ENCODE measurements around the gene TMEM39B. TPM values are rescaled to one million over a fixed set of nuclear protein-coding genes. Genes with fewer than 3 reads are reported as not detected.
A peak's percentile ranks its signal among the peaks of the same experiment; 100 is the strongest.
"Not testable (repeated sequence)": the region's sequence is repeated elsewhere in the genome, so short reads cannot be mapped to it uniquely, and the experiment has no call there.

Gene TMEM39B
- total RNA-seq = 18.4 TPM

- DNase-seq (ENCODE audit: low spot score) = peak; percentile 95
These were observed at the start of gene TMEM39B for GRCh38 chr1:32072622-32073298. TSS of gene TMEM39B (plus strand) at chr1:32072939. CDS start at chr1:32073048, 109 bp downstream.

- DNase-seq (ENCODE audit: low spot score) = no peak
These were observed 49.4 kb upstream of the TMEM39B start for GRCh38 chr1:32023351-32023750.

DNA sequence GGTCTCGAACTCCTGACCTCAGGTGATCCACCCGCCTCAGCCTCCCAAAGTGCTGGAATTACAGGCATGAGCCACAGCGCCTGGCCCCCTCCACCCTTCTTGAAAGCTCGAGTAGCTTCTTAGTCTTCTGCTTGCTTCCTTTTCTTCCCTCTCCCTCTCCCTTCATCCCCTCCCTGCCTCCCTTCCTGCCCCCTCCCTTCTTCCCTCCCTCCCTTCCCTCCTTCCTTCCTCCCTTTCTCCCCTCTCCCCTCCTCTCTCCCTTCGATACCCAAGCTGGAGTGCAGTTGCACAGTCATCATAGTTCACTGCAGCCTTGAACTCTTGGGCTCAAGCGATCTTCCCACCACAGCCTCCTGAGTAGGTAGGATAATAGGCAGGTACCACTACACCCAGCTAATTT is 47.2 kb upstream of the TMEM39B start:
- no peak for DNase-seq (ENCODE audit: low spot score)

- no peak for DNase-seq (ENCODE audit: low spot score)
These were observed 44.0 kb upstream of the TMEM39B start for GRCh38 chr1:32028746-32029145.

- no peak for DNase-seq (ENCODE audit: low spot score)
These were observed 41.0 kb upstream of the TMEM39B start for GRCh38 chr1:32031578-32032274.

GRCh38 chr1:32032275-32032615 is 40.5 kb upstream of the TMEM39B start:
- DNase-seq (ENCODE audit: low spot score) = no peak

- DNase-seq (ENCODE audit: low spot score) = no peak
These were observed 37.6 kb upstream of the TMEM39B start for GRCh38 chr1:32035119-32035518.

DNA sequence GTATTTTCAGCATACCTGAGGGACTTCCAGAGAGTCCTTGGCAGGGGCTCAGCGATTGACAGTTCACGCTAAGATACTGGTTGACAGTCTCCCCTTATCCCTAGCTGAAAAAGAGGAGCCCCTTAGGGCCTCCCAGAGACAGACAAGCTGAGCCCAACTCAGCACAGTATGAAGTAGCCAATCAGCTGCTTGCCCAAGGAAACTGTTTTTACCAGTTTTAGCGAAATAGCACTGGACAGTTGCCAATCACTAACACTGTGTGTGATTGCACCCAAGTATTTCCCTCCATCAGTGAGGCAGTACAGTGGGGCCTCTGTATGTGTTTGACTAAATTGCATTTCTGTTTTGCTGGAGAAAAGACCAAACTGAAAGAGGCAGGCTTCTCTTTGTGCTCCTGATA is 32.0 kb upstream of the TMEM39B start:
- DNase-seq (ENCODE audit: low spot score) = no peak

DNA sequence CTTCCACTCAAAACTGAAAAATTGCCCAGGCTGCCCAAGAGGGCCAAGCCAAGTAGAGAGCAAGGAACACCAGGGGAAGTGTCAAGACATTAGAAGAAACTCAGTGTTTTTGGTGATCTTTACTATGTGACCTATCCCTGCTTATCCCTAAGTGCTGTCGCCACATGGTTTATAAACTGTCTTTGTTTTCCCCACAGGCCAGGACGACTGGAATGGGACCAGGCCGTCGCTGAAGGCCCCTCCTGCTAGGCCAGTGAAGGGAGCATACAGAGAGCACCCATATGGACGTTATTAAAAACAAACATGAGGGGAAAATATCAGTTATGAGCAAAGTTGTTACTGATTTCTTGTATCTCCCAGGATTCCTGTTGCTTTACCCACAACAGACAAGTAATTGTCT is 30.4 kb upstream of the TMEM39B start:
- DNase-seq (ENCODE audit: low spot score) = no peak

- DNase-seq (ENCODE audit: low spot score) = no peak
These were observed 28.5 kb upstream of the TMEM39B start for GRCh38 chr1:32044234-32044633.

- DNase-seq (ENCODE audit: low spot score) = no peak
These were observed 27.0 kb upstream of the TMEM39B start for GRCh38 chr1:32045772-32046171.

DNA sequence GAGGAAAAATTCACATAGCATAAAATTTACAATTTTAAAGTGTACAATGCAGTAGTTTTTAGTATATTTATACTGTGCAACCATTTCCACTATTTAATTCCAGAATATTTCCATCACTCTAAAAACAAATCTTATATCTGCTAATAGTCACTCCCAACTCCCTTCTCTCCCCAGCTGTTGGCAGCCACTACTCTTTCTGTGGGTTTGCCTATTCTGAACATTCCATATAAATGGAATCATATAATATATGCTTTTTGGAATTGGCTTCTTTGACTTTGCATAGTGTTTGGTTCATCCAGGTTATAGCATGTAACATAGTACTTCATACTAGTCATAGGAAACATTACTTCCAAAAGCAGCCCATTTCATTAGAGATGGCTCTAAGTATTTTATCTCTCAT is 25.0 kb upstream of the TMEM39B start:
- no peak for DNase-seq (ENCODE audit: low spot score)

DNA sequence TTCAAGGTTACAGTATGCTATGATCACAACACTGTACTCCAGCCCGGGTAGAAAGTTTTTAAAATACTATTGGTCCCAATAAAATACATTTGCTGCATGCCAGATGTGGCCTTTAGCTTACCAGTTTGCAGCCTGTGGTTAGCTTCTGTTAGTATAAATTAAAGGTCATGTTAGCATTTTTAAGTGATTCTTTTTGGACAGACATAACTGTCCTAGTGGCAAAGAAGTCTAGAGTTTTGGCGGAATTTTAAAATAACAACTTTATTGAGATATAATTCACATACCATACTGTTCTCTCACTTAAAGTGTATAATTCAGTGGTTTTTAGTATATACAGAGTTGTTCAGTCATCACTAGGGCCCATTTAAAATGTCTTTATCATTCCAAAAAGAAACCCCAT is 24.3 kb upstream of the TMEM39B start:
- DNase-seq (ENCODE audit: low spot score) = no peak

DNA sequence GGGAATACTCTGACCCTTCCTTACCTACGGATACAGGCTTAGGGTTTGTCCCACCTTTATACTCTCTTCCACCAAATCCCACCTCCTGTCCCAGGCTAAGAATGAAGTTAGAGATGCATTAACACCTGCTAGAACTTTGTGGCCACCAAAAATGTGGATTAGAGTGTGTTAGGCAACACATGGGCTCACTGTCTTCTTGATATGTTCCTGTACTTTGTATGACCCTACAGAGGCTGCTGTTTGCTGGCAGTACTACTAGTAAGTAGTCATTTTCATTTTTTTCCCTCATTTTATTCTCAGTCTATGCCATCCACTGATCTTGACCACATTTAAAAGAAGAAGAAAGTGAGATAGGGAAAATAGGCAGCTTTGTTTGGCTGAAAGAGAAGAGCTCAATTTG is 21.0 kb upstream of the TMEM39B start:
- no peak for DNase-seq (ENCODE audit: low spot score)

GRCh38 chr1:32052887-32053286 is 19.9 kb upstream of the TMEM39B start:
- no peak for DNase-seq (ENCODE audit: low spot score)

DNA sequence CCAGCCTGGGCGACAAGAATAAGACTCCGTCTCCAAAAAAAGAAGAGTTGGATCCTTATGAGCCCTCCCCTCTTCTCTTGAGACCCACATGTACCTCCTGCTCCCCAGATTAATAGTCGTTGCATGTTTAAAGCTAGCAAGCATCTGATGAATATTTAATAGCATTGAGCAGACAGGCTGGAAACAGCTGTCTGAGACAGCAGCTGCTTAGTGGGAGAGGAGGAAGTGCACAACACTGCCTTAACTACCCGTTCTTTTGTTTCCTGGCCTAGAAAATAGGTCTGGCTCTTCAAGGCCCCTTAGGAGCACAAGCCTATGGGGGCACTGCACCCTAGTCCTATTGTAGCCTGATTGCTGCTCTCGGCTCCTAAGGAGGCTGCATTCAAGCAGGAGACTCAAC is 17.3 kb upstream of the TMEM39B start:
- no peak for DNase-seq (ENCODE audit: low spot score)

- DNase-seq (ENCODE audit: low spot score) = no peak
These were observed 16.1 kb upstream of the TMEM39B start for GRCh38 chr1:32056598-32056997.

- DNase-seq (ENCODE audit: low spot score) = no peak
These were observed 11.8 kb upstream of the TMEM39B start for GRCh38 chr1:32060914-32061313.

DNA sequence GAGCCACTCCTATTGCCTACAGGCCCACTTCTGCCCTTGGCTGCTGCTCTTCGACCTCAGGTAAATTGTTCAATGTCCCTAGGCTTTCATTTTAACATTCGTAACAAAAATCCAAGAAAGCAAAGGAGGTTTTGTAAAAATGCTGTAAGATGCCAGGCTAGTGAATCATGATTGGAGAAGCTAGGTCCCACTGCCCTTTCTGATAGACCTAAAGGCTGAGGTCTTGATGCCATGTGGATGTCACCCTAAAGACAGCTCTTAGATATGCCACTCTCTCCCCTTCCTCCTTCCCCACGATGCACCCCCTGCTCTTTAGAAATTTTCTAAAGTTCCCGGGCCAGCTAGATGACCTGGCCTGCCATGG is 9.9 kb upstream of the TMEM39B start:
- no peak for DNase-seq (ENCODE audit: low spot score)

DNA sequence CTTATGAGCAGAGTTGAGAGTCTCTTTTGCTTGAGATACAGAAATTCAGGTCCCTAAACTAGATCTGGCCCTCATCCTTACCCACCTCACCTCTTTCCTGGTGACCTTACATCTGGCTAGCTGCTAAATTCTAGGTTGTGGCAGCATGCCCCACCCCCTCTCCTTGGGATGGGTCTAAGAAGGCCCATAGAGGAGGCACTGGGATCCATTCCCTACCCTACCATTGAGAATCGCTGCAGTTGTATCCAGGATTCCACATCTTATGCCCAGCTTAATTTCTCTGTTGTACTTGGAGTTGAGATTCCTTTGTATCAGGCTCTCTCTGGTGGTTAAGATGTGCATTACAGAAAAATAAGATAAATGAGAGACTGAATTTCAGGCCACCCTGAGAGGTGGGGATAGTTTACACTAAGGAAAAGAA is 9.5 kb upstream of the TMEM39B start:
- DNase-seq (ENCODE audit: low spot score) = no peak

DNA sequence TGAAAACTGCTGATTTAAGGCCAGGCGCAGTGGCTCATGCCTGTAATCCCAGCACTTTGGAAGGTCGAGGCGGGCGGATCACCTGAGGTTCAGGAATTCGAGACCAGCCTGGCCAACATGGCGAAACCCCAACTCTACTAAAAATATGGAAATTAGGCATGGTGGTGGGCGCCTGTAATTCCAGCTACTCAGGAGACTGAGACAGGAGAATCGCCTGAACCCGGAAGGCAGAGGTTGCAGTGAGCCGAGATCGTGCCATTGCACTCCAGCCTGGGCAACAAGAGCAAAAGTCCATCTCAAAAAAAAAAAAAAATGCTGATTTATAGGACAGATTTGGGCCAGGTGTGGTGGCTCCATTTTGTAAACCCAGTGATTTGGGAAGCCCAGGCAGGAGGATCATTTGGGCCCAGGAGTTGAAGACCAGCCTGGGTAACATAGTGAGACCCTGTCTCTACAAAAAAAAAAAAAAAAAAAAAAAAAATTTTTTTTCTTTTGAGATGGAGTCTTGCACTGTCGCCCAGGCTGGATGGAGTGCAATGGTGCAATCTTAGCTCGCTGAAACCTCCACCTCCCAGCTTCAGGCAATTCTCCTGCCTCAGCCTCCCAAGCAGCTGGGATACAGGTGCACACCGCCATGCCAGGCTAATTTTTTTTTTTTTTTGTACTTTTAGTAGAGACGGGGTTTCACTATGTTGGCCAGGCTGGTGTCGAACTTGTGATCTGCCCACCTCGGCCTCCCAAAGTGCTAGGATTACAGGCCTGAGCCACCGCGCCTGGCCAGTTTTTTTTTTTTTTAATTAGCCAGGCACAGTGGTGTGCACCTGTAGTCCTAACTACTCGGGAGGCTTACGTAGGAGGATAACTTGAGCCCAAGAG is 6.9 kb upstream of the TMEM39B start:
- DNase-seq (ENCODE audit: low spot score) = not testable (repeated sequence)

GRCh38 chr1:32066489-32066873 is 6.3 kb upstream of the TMEM39B start:
- DNase-seq (ENCODE audit: low spot score) = peak; percentile 77

All from mucosa of gallbladder (tissue), 1 donor.